Kidney tubule cell (primary cell): Measurements from ENCODE around the gene WDR54.
"Not testable (repeated sequence)": the region's sequence is repeated elsewhere in the genome, so short reads cannot be mapped to it uniquely, and the experiment has no call there.

Experiments
- DNase-seq: peaks from one replicate; pipeline ENCODE4 v3.0.0-alpha.2; 2018; ENCODE audit warnings: low spot score

WDR54 gene

GRCh38 chr2:74457129-74457548 lies 35.6 kb downstream of the WDR54 start:
- DNase-seq: no peak

DNA sequence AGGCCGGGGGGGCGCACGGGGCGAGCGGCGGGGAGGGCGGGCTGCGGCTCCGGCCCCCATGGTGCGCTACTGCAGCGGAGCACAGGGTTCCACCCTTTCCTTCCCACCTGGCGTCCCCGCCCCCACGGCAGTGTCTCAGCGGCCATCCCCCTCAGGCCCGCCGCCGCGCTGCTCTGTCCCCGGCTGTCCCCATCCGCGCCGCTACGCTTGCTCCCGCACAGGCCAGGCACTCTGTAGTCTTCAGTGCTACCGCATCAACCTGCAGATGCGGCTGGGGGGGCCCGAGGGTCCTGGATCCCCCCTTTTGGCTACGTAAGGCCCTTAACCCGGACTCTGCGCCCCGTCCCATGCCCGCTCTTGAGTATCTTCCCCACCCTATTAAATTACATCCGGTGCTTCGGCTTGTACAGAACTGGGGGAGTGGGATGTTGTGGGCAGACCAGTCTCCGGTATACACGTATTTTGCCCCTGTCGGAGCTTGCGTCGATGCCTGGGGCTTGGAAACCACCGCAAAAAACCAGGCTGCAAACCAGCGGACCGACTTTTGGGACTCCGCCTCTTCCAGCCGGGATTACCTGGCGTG lies 36.1 kb downstream of the WDR54 start:
- peak; percentile 64 for DNase-seq

DNA sequence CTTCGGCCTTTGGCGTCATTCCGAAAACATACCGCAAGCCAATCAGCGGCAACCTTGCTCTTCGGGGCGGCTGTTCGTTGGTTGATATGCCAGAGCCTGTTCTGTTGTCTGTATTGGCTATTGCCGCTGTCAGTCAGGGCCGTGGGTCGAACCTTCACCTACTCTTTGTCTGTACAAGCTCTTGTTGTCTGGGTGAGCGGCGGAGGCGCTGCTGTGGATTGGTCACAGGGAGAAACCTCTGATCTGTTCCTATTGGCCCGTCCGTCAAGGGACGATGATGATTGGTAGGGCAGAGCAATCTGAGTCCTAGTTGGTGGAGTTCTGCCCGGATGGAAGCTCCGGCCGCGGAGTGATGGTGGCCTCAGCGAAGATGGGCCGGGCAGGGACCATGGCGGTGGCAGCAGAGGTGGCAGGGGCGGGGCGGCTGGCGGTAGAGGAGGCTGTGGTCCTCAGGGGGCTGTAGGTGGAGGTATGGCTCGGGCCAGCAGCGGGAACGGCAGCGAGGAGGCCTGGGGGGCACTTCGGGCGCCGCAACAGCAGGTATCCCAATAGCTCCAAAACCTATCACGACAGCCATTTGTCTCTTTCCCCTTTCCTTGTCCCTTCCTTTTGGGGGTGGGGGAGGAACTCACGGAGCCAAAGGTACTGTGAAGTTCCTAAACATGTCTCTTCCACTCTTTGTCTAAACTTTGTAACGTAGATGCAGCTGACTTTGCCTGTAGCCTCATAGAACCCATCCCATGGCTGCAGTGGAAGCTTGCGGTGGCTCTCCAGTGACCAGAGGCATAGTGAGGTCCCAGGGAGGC lies 36.8 kb downstream of the WDR54 start, which contains the start of gene WBP1:
TSS of gene WBP1 (plus strand) at position 307 of the 806 bp plus-strand sequence. CDS start at position 472, 165 bp downstream.
- DNase-seq: peak; percentile 100

GRCh38 chr2:74458938-74459363 lies 37.4 kb downstream of the WDR54 start:
- peak; percentile 28 for DNase-seq

DNA sequence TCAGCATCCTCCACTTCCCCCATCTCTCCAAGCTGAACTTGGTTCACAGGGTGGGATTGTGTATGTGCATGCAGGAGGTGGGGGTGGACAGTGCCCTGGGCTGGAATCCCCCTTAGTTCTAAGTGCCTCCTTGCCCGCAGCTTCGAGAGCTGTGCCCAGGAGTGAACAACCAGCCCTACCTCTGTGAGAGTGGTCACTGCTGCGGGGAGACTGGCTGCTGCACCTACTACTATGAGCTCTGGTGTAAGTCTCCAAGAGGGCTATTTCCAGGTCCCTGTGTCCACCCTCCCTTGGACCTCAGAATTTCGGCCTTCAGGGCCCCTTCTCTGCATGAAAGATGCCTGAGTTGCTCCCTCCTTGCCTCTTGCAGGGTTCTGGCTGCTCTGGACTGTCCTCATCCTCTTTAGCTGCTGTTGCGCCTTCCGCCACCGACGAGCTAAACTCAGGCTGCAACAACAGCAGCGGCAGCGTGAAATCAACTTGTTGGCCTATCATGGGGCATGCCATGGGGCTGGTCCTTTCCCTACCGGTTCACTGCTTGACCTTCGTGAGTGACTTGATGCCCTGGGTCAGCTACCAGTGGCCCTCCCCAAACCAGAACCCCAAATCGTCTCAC lies 38.1 kb downstream of the WDR54 start:
- not testable (repeated sequence) for DNase-seq

DNA sequence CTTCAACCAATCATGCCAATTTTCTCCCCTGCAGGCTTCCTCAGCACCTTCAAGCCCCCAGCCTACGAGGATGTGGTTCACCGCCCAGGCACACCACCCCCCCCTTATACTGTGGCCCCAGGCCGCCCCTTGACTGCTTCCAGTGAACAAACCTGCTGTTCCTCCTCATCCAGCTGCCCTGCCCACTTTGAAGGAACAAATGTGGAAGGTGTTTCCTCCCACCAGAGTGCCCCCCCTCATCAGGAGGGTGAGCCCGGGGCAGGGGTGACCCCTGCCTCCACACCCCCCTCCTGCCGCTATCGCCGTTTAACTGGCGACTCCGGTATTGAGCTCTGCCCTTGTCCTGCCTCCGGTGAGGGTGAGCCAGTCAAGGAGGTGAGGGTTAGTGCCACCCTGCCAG lies 38.7 kb downstream of the WDR54 start:
- not testable (repeated sequence) for DNase-seq

DNA sequence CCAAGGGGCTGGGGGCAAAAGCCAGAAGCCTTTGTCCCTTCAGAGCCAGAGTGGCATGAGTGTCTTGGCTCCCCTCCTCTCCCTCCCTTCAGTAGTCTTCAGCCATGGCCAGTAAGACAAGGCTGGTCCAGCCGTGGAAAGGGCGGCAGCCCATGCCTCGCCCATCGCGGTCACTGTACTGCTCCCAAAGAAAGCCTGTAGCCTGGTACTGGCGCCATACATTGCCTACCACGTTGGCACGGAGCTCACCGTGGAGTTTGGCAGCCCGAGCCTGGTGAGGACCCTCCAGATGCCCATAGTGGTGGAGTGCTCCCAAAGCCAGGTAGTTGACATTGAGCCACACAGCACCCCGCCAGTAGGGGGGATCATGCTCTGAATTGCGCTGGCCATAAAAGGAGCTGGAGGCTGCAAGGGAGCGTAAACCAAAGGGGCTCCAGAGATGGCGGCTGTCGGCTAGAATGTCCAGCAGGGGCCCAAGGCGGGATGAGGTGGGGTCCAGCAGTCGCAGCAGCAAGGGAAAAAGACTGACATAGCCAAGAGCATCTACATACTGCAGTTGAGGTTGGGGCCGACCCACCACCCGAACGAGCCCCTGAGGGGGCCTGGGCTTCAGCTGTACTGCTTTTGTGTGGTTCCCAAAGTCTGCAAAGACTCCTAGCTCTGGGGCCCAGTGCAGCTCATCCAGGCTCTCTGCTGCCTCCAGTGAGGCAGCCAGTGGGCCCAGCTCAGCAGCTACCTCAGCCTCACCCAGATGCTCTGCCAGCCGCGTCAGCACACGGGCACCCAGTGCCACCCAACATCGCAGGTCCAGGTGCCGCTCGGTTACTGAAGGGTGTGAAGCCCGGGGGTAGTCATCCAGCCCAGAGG lies 39.9 kb downstream of the WDR54 start:
- no peak for DNase-seq

GRCh38 chr2:74462054-74462785 lies 40.7 kb downstream of the WDR54 start:
- DNase-seq: no peak

DNA sequence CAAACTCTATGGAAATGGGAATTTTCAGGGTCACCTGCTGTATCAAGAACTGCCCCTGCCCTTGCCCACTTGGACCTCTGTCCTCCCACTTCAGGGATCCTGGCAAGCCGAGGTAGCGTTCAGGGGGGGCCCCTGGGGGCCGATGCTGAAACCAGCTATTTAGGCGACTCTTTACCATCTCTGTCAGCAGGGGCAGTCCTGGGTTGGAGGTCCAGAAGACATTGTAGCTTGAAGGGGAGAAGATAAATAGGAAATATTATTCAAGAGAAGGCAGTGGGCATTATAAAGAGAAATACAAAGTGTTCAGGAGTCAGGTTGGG lies 41.2 kb downstream of the WDR54 start:
- DNase-seq: no peak

- DNase-seq: peak; percentile 13
Measured at GRCh38 chr2:74464406-74464805, 42.9 kb downstream of the WDR54 start.

- not testable (repeated sequence) for DNase-seq
Measured at GRCh38 chr2:74470742-74471141, 49.2 kb downstream of the WDR54 start.

DNA sequence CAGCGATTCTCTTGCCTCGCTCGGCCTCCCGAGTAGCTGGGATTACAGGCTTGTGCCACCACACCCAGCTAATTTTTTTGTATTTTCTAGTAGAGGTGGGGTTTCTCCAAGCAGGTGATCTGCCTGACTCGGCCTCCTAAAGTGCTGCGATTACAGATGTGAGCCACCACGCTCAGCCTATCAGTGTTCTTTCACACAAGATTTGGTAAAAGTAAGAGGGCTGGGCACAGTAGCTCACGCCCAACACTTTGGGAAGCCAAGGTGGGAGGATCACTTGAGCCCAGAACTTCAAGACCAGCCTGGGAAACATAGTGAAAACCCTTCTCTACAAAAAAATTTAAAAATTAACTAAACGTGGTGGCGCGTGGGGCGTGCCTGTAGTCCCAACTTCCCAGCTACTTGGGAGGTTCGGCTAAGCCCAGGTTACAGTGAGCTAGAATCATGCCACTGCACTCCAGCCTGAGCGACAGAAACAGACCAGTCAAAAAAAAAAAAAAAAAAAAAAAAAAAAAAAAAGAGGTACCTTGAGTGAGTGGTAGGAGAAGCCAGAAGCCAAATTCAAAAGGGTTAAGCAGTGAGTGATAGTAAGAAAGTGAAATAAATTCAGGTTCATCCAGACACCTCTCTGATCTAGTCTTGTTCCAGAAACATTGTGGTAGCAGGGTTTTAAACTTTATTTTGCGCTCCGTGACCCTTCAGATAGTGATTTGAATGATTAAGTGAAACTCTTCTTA lies 50.0 kb downstream of the WDR54 start:
- DNase-seq: peak; percentile 28

- DNase-seq: peak; percentile 93
Measured at GRCh38 chr2:74472086-74472944, 50.8 kb downstream of the WDR54 start, which contains the start of gene MRPL53. Gene MRPL53, minus strand, starts transcription at chr2:74472680. Its CDS starts 20 bp downstream, at chr2:74472660.

DNA sequence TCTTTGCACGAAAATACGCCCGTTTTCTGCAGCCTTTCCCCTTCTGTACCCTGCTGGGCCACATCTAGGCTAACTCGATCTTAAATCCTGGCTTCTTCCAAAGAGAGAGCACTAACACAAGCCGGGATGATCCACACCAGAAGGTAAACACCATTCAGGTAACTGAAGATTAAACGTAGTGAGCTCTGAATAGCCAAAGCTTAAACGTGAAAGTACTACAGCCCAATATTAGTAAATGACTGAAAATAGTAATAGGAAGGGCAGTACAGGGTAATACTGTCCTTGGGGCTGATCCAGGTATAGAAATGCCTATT lies 51.4 kb downstream of the WDR54 start:
- no peak for DNase-seq

DNA sequence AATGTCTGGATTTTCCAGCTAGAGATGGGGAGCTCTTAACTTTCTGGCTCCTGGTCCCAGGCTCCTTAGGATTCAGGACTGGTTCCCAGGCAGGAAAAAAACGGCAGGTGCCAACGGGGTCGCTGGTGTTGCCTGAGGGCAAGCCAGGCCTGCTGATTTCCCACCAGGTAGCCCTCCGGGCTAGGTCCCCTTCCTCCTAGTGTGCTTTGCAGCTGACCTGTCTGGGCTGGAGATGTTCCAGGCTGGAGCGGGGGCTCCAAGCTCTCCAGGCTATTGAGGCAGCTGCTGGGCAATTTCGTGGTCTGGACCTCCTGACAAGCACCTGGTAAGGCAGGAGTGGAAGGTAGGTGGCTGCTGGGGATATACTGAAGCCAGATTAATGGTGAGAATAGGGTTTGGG lies 53.0 kb downstream of the WDR54 start:
- DNase-seq: no peak

- DNase-seq: no peak
Measured at GRCh38 chr2:74474899-74475298, 53.4 kb downstream of the WDR54 start.
